GM19023 (cell line): Measurements from ENCODE around the gene STN1.
"Not testable (repeated sequence)": the region's sequence is repeated elsewhere in the genome, so short reads cannot be mapped to it uniquely, and the experiment has no call there.

Experiments used
- ATAC-seq: cut with Tn5 transposase; IDR thresholded peaks from one replicate; pipeline ENCODE4 v1.9.1; 2021; ENCODE audit warnings: mild to moderate bottlenecking, moderate library complexity; ENCODE audit not compliant: unreplicated experiment

The STN1 gene

DNA sequence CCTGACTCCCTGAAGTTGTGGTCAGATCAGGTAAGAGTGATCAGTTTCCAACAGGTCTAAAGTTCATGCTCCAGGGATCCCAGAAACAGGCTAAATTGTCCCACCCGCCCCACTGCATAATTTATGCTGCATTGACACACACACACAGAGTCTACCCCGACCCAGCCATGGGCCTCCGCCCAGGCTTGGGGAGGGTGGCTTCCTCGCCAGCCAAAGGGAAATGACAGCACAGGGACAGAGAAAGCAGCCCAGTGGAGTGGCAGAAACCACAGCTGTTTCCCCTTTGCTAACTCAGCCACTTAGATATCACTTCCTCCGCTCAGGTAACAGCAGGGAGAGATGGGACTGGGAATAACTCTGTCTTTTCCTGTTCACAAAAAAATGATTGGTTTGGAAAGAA lies 72.0 kb downstream of the STN1 start:
- ATAC-seq: no peak

GRCh38 chr10:103845346-103845745 lies 72.6 kb downstream of the STN1 start:
- ATAC-seq: not testable (repeated sequence)

DNA sequence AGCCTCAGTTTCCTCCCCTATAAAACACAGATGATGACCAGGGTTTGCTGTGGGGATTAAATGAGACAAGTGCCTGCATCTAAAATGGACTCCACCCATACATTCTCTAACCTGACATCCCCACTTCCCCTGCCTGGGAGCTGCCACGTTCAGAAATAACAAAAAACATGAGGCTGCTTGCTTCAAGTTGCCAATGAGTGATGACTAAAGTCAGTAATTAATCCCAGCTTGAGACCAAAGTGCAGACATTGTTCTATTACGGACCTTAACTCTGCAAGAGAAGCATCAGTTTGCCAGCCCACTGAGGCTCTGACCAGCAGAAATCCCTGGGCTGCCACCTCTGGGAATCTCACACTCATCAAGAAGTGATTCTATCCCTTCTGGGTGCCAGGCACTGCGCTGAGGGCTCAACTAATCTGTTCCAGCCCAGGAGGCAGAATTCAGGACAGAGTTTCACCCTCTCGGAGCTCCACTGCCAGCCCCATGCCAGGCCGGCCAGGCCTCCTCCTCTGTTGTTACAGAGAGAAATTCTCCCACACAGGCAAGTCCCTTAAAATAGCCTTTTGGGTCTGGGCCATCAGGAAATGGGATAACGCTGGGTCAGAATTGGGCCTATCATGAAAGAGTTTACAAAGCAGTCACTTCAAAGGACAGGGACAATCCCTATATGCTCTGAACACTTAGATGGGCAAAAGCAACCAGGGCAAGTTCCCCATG lies 74.0 kb downstream of the STN1 start:
- ATAC-seq: no peak

DNA sequence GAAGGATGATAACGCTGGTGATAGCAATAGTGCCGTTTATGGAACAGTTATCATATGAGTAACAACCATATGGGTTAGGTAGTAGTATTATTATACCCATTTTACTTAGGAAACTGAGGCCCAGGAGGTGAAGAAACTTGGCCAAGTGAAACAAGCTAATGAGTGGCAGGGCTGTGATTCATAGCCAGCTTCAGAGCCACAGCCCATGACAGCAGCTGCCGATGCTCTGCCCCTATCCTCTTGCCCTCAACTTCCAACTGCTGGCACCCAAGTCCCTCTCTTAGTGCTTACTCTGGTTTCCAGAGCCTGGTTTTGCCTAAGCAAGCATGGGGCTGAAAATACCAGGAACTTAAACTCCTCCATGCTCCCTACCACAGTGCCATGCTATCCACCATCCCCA lies 74.9 kb downstream of the STN1 start:
- no peak for ATAC-seq

GRCh38 chr10:103842605-103843004 lies 75.4 kb downstream of the STN1 start:
- ATAC-seq: no peak

DNA sequence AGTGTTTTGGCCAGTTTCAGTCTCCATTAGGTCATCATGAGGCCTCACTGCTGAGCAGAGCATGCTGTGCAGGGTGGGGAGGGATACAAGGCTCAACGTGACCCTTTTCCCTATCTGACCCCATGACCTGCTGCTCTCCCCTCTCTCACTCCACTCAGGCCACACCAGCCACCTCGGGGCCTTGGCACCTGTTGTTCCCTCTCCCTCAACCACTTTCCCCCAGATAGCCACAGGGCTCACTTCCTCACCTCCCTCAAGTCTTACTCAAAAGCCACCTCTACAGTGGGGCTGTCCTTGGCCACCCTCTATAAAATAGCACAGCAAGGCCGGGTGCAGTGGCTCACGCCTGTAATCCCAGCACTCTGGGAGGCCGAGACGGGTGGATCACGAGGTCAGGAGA lies 76.5 kb downstream of the STN1 start:
- no peak for ATAC-seq

DNA sequence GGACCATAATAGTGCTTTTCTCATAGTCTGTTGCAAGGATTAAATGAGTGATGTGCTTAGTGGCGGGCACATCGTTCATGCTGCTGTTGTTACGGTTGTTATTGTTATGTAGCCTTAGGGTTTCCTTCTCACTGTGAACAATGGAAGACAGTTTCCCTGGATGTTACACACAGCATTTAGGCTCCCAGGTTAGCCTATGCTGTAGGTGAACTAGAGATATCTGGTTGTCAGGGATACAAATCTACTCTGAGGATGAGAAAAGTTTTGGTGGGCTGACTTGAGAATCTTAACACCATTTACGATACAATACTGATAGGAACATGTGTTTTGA lies 77.3 kb downstream of the STN1 start:
- no peak for ATAC-seq

GRCh38 chr10:103839872-103840739 lies 77.9 kb downstream of the STN1 start:
- ATAC-seq: no peak

DNA sequence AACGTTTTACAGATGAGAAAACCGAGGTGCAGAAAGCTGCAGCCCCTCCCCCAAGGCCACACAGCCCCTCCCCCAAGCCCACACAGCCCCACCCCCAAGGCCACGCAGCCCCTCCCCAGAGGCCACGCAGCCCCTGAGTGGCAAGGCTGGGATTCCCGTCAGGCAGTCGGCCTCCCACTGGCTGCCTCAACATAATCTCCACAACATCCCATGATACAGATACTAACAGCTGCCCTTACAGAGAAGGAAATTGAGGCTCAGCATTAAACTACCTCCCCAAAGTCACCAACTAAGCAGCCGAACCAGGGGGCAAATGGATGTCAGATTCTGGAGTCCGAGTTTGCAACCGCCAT lies 78.5 kb downstream of the STN1 start:
- no peak for ATAC-seq

GRCh38 chr10:103838862-103839518 lies 79.0 kb downstream of the STN1 start:
- ATAC-seq: no peak

DNA sequence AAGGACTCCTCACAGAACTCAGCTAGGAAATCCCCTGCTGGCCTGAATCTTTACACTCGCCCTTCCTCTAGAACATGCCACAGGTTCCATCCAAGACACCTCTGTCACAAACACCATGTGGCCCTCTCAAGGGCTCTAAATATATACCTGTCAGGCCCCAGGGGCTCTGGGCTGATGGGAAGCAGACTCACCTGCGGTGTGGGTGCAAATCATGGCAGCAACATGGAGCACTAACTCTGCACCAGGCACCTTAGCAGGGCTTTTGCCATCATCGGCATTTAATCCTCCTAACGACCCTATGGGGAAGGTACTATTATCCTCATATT lies 80.0 kb downstream of the STN1 start:
- no peak for ATAC-seq

GRCh38 chr10:103837370-103838069 lies 80.5 kb downstream of the STN1 start:
- no peak for ATAC-seq

DNA sequence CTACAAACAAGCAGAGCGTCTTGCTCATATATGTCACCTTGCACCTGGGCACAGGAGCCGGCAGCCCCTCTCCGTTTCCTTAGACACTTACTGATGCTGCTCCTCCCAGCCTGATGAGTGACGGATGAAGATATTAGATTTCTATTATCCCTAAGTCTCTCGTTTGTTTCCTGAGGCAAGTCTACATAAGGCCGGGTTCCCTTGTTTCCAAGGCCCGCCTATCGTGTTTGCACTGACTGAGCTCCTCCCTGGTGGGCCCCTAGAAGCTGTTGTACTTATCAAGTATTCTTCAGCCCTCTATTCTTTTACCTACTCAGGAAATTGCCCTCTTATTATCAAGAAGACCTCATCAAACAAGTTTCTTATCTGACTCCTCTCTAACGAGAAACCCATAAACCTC lies 81.1 kb downstream of the STN1 start:
- ATAC-seq: no peak

DNA sequence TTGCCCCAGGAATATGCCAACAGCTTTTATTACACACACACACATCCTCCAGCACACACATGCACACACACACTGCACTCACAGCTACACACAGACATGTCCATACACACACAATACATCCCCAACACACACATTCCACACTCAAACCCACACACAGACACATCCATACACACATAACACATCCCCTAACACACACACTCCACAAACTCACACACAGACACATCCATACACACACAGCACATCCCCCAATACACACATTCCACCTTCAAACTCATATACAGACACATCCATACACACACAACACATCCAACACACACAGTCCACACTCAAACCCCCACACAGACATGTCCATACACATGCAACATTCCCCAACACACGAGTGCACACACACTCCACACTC lies 81.7 kb downstream of the STN1 start:
- ATAC-seq: no peak

DNA sequence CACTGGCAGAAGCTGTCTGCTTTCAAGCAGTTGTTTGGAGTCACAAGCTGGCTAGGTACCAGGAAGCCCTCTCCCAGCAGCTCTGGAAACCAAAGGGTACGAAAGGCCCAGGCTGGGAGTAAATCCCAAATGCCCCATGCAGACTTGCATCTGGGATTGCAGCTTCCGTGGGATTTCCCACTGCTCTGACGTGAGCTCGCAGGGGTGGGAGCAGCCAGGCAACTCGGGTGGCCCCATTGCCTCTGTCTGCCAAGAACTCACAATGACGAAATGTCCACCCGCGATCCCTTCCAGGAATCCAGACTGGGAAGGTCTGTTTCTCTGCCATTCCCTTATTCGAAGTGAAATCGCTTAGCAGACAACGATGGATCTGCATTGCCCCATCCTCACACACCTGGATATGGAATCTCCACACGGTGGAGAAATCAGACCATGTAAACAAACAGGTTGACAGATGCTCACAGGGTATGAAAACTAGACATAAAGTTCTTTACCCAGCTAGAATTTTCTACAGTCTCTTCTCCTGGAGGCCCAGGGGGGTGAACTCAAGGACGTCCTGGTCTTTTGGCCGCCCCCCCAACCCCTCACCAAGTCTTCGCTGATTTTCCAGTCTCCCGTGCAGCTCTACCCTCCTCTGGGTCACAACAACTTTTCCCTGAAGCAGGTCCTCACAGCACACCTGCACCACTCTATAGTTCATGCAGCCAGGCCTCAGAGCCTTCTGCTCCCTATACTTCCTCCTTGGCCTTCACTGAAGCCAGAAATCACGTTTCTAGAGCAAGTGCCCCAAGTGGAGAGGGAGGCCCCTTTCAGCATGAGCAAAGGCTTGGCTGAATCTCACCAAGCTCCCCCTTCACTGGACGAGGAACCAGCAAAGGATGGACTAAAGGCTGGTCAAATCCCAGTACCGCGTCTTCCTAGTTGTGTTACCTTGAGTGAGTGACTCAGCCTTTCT lies 82.6 kb downstream of the STN1 start:
- ATAC-seq: no peak

GRCh38 chr10:103834436-103835095 lies 83.4 kb downstream of the STN1 start:
- ATAC-seq: no peak

- ATAC-seq: no peak
Measured at GRCh38 chr10:103833731-103834365, 84.1 kb downstream of the STN1 start.

DNA sequence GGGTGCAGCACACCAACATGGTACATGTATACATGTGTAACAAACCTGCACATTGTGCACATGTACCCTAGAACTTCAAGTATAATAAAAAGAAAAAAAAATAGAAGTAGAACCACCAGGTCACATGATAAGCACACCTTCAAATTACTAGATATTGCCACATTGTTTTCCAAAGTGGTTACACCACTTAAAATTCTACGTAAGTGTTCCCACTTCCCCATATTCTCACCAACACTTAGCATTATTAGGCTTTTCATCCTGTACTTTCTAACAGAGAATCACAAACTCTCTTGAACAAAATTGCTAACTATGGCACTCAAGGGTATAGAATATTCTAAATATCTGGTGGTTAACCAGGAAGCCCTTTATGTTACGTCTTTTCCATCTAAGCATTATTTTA lies 85.2 kb downstream of the STN1 start:
- no peak for ATAC-seq
